ENCODE results near the gene ERICH6.

The ERICH6 gene

GRCh38 chr3:150675587-150675986 is 28.1 kb downstream of the ERICH6 start:
- TF ChIP-seq, protein P1, sequence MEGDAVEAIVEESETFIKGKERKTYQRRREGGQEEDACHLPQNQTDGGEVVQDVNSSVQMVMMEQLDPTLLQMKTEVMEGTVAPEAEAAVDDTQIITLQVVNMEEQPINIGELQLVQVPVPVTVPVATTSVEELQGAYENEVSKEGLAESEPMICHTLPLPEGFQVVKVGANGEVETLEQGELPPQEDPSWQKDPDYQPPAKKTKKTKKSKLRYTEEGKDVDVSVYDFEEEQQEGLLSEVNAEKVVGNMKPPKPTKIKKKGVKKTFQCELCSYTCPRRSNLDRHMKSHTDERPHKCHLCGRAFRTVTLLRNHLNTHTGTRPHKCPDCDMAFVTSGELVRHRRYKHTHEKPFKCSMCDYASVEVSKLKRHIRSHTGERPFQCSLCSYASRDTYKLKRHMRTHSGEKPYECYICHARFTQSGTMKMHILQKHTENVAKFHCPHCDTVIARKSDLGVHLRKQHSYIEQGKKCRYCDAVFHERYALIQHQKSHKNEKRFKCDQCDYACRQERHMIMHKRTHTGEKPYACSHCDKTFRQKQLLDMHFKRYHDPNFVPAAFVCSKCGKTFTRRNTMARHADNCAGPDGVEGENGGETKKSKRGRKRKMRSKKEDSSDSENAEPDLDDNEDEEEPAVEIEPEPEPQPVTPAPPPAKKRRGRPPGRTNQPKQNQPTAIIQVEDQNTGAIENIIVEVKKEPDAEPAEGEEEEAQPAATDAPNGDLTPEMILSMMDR (IDR thresholded peaks at IDR 0.05; ENCODE audit: low read depth, low read length, poor library complexity, severe bottlenecking): no peak
- no peak for TF ChIP-seq EZH2phosphoT487 (IDR thresholded peaks at IDR 0.05; ENCODE audit: borderline replicate concordance, low read length)
- H3K36me3 ChIP-seq (ENCODE audit: control insufficient read depth, low read length): no peaks in the 10 kb centered on the region; the same call in 1 of the 2 replicates

DNA sequence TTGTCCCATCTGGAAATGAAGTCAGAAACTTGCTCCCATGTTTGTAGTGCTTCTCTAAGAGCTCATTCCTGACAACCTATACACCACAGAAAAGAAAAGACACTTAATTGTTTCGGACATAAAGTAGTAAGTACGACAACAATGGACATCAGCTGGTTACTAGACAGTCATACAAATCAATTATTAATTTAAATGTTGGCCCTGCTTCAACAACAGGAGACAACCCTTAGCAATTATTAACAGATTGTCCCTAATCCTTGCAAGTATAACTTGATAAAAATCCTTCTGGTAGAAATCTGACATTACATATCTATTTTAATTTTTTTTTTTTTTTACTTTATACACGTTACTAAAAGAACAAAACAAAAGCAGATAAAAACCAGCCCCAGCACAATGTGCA is 29.8 kb downstream of the ERICH6 start:
- peaks cover 13% of the 10 kb centered on the region for H3K9me3 ChIP-seq (ENCODE audit: control insufficient read depth, insufficient read depth, low read length)
- no peaks in the 10 kb centered on the region for H3F3A ChIP-seq (ENCODE audit: control insufficient read depth, insufficient read depth)
- no peaks in the 10 kb centered on the region for H3K79me2 ChIP-seq (ENCODE audit: control insufficient read depth, low read length)
- no peak overlapping the region for H3K4me2 ChIP-seq (ENCODE audit: low read length)
- H3K4me1 ChIP-seq (ENCODE audit: control insufficient read depth, low read length): no peaks in the 10 kb centered on the region
- TF ChIP-seq EZH2phosphoT487 (IDR thresholded peaks at IDR 0.05; ENCODE audit: borderline replicate concordance, low read length): no peak
- TF ChIP-seq, protein P1 (IDR thresholded peaks at IDR 0.05; ENCODE audit: low read depth, low read length, poor library complexity, severe bottlenecking): no peak
- H3K27ac ChIP-seq (ENCODE audit: low read depth, low read length): no peak overlapping the region
- H3K9me2 ChIP-seq (replicated peaks; ENCODE audit: control insufficient read depth, low read length): no peaks in the 10 kb centered on the region
- H4K20me1 ChIP-seq (ENCODE audit: control insufficient read depth, insufficient read depth, low read depth, low read length): no peaks in the 10 kb centered on the region
- no peaks in the 10 kb centered on the region for H3K27me3 ChIP-seq (ENCODE audit: control insufficient read depth, low read length)
- H3K36me3 ChIP-seq (ENCODE audit: control insufficient read depth, low read length): no peaks in the 10 kb centered on the region
- no peak overlapping the region for H3K4me3 ChIP-seq (ENCODE audit: low read length)

More at GRCh38 chr3:150675587-150675986, 28.1 kb downstream of the ERICH6 start:
- Histone ChIP-seq H3K4me1 (ENCODE audit: control insufficient read depth, low read length) (peaks cover 9% of the 10 kb centered on the region), H3K9me3 (ENCODE audit: control insufficient read depth, insufficient read depth, low read length) (peaks cover 13% of the 10 kb centered on the region), H3K27ac (ENCODE audit: low read depth, low read length) (no peak overlapping the region), H3K4me3 (ENCODE audit: low read length) (no peak overlapping the region), H3K4me2 (ENCODE audit: low read length) (no peak overlapping the region), H3K79me2 (ENCODE audit: control insufficient read depth, low read length) (no peaks in the 10 kb centered on the region), H3K27me3 (ENCODE audit: control insufficient read depth, low read length) (no peaks in the 10 kb centered on the region), H3K9me2 (replicated peaks; ENCODE audit: control insufficient read depth, low read length) (no peaks in the 10 kb centered on the region), H4K20me1 (ENCODE audit: control insufficient read depth, insufficient read depth, low read depth, low read length) (no peaks in the 10 kb centered on the region), H3F3A (ENCODE audit: control insufficient read depth, insufficient read depth) (no peaks in the 10 kb centered on the region)

DNA sequence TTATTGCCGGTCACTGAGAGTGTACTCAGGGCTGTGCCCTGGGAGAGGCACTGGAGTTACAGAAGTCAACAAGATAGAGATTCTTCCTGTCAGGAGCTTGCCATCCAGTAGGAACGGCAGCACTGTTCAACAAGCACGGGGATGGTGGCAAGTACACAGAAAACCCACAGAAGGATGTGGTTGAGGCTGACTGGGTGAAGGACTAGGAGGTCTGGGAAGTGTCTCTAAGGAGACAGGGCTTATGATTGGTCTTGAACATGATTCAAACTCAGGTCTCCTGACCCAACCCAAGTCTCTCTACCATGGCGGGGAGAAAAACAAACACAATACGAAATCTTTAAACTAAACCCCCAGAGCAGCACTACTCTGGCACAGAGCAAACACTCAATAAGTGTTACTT is 37.6 kb downstream of the ERICH6 start:
- Histone ChIP-seq H3F3A (ENCODE audit: control insufficient read depth, insufficient read depth) (no peaks in the 10 kb centered on the region), H3K27me3 (ENCODE audit: control insufficient read depth, low read length) (peaks cover 9% of the 10 kb centered on the region), H4K20me1 (ENCODE audit: control insufficient read depth, insufficient read depth, low read depth, low read length) (no peaks in the 10 kb centered on the region), H3K4me2 (ENCODE audit: low read length) (no peak overlapping the region), H3K4me1 (ENCODE audit: control insufficient read depth, low read length) (no peaks in the 10 kb centered on the region), H3K9me3 (ENCODE audit: control insufficient read depth, insufficient read depth, low read length) (no peaks in the 10 kb centered on the region), H3K4me3 (ENCODE audit: low read length) (no peak overlapping the region), H3K27ac (ENCODE audit: low read depth, low read length) (no peak overlapping the region), H3K79me2 (ENCODE audit: control insufficient read depth, low read length) (no peaks in the 10 kb centered on the region), H3K9me2 (replicated peaks; ENCODE audit: control insufficient read depth, low read length) (no peaks in the 10 kb centered on the region), H3K36me3 (ENCODE audit: control insufficient read depth, low read length) (no peaks in the 10 kb centered on the region)
- TF ChIP-seq, protein P1 (IDR thresholded peaks at IDR 0.05; ENCODE audit: low read depth, low read length, poor library complexity, severe bottlenecking): no peak
- no peak for TF ChIP-seq EZH2phosphoT487 (IDR thresholded peaks at IDR 0.05; ENCODE audit: borderline replicate concordance, low read length)
